ENCODE results near the gene RAB28. TPM values are rescaled to one million over a fixed set of nuclear protein-coding genes. Genes with fewer than 3 reads are reported as not detected.

Gene RAB28
- 19.5 and 20.5 TPM in 2 replicates for total RNA-seq

GRCh38 chr4:13484122-13484748 is at the start of gene RAB28:
Gene RAB28 (minus strand): TSS chr4:13484340.
- intact Hi-C loops (cut with micrococcal nuclease): loop anchor here (2.0 to 10.0 kb wide), 4 partner anchors 63 to 1519 kb away; partner anchors contain the start of genes BOD1L1 and CPEB2
- H3K9me3 Mint-ChIP-seq: peaks cover 4% of the 10 kb centered on the region
- H3K4me3 Mint-ChIP-seq: peak within 1 kb of the TSS; percentile 96
- DNase-seq: peak; percentile 98
- H3K36me3 Mint-ChIP-seq (ENCODE audit: low read depth): no peaks in the 10 kb centered on the region
- H3K27ac Mint-ChIP-seq: peak within 1 kb of the TSS; percentile 100
- H3K4me1 Mint-ChIP-seq: peaks cover 21% of the 10 kb centered on the region
- peaks cover 14% of the 10 kb centered on the region for H3K27me3 Mint-ChIP-seq

DNA sequence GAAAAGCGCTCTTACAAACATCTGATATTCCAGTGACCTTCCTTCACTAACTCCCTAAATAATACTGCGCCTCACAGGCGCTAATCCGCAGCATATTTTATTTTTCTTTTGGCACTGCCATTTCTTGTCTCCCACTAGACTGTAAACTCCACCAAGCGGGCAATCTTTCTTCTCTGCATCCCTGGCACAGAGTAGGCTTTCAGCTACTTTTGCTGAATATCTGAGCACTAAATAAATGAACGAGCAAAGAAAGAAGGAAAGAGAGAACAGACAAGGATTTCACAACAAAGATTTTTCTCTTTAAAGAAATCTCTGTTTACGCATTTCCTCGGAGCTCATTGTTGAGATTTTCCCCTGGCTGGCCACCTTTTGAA is 47.5 kb upstream of the RAB28 start:
- intact Hi-C loops (cut with micrococcal nuclease): loop anchor here (1.0 to 5.0 kb wide), 2 partner anchors 14 to 679 kb away; no protein-coding TSS in a partner anchor
- no peak overlapping the region for H3K27ac Mint-ChIP-seq
- peaks cover 87% of the 10 kb centered on the region for H3K27me3 Mint-ChIP-seq
- peaks cover 5% of the 10 kb centered on the region for H3K36me3 Mint-ChIP-seq (ENCODE audit: low read depth)
- no peak overlapping the region for H3K4me3 Mint-ChIP-seq
- peaks cover 15% of the 10 kb centered on the region for H3K9me3 Mint-ChIP-seq
- peaks cover 12% of the 10 kb centered on the region for H3K4me1 Mint-ChIP-seq
- no peak for DNase-seq

DNA sequence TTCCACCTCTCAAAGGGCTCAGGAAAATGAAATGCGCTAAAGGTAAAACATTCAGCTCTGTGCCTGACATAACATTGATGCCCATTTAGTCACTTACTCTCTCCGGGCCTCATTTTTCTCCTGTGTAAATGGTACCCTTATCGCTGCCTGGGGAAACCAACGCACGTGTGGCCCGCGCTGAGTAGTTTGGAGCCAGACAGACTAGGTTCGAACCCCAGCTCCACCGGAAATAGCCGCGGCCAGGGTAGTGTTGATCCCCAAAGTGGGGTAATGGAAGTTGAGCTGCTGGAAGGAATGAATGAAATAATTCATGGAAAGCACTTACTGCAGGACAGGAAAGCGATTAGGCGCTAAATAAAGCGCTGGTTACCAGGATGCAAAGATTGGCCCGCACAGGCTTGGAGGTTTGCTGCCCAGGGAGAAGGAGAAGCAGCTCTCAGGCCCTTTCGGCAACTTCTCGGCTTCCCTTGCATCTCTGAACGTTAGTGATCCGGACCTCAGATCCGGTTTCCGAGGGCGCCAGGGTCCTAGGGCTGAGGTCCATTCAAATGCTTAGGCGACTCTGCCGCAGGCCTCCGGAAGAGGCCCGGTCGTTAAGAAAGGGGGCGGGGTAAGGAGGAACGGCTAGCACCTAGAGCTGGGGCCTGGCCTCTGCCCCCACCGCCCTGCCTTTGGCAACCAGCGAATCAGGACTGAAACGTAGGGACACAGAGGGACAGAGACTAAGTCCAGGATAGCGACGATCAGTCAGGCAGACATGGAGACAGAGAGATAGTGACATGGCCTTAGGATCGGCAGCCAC is 46.9 kb upstream of the RAB28 start:
- Mint-ChIP-seq H3K27me3 (peaks cover 85% of the 10 kb centered on the region), H3K36me3 (ENCODE audit: low read depth) (peaks cover 4% of the 10 kb centered on the region), H3K27ac (no peak overlapping the region), H3K9me3 (peaks cover 13% of the 10 kb centered on the region), H3K4me1 (peaks cover 12% of the 10 kb centered on the region), H3K4me3 (no peak overlapping the region)
- DNase-seq: no peak
- intact Hi-C loops (cut with micrococcal nuclease): loop anchor here (1.0 to 5.0 kb wide), 2 partner anchors 14 to 679 kb away; no protein-coding TSS in a partner anchor

DNA sequence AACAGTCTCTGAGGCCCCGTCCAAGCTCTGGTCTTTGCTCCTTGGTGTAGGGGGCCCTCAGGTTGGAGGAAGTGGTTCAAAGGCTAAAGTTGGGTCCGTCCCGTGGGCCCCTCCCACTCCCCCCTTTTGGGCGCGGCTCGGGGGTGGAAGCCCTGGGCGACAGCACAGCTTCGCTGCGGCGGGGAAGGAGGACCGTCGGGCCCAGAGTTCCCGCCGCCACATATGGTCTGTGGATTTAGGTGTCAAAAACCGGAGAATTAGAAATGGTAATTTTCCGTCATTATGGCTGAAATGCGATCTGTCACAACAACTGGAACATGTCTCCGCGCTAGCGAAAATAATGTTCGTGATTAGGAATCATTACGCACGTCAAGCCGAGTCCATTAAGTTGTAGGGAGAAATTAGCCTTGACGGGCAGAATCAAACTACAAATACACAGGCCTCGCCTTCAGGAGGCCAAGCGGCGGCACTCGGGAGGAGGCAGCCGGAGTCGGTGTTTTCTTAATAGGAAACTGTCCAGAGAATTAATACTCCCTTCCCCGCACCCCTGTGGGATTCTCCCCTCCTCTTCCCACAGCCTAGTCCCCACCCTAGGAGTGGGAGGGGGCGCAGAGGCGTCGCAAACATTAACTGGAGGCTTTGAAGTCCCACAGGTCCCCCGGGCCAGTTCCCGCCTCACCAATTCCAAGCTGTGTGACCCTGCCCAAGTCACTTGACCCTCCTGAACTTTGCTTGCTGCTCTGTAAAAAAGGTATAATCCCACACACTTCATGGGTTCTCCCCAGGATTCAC is 45.2 kb upstream of the RAB28 start:
- no peak for DNase-seq
- peaks cover 12% of the 10 kb centered on the region for H3K4me1 Mint-ChIP-seq
- H3K4me3 Mint-ChIP-seq: peak overlapping the region; percentile 18
- intact Hi-C loops (cut with micrococcal nuclease): no loop called here
- H3K27ac Mint-ChIP-seq: no peak overlapping the region
- peaks cover 86% of the 10 kb centered on the region for H3K27me3 Mint-ChIP-seq
- peaks cover 4% of the 10 kb centered on the region for H3K36me3 Mint-ChIP-seq (ENCODE audit: low read depth)
- peaks cover 20% of the 10 kb centered on the region for H3K9me3 Mint-ChIP-seq

- Mint-ChIP-seq H3K27ac (peak overlapping the region; percentile 45), H3K36me3 (ENCODE audit: low read depth) (no peaks in the 10 kb centered on the region), H3K4me1 (peaks cover 10% of the 10 kb centered on the region), H3K9me3 (peaks cover 18% of the 10 kb centered on the region), H3K4me3 (peak overlapping the region; percentile 18), H3K27me3 (peaks cover 86% of the 10 kb centered on the region)
- intact Hi-C loops (cut with micrococcal nuclease): no loop called here
- no peak for DNase-seq
Observed at GRCh38 chr4:13528821-13529127, 44.6 kb upstream of the RAB28 start.

DNA sequence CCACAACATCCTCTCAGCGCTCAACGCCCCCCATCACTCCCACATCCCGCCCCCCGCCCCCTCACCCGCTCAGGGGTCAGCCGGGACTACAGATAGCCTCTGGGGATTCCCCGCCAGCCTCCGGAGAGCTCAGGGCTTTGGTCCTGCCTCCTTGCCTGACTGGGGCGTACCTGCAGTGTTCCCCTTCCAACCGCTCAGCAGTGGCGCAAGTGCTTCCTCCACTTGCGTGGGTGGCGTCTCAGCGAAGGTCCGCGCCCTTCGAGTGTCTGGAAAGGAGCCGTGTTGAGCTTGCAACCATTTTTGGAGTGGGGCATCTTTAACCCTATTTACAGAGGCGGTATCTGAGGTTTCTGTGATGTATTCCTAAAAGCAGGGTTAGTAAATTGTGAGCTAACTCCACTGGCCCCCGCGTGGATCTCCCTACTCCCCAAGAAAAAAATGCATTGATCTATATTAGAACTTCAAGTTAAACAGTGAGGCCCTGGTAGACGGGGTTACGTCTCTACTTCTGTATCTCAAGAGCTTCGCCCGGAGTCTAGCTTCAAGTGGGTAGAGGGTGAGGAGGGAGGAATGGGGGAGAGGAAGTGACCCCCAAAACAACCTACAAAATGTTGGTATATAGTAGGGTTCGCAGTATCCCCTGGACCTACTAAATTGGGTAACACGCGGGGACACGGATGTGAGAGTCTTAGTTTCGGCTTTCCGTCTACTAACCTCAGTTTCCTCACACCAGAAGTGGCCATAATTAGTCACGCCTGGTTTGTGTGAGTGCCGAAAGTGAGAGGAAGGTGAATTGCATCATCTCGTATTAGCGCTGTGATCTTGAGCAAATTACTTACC is 44.1 kb upstream of the RAB28 start:
- Mint-ChIP-seq H3K27ac (peak overlapping the region; percentile 32), H3K4me3 (no peak overlapping the region), H3K36me3 (ENCODE audit: low read depth) (no peaks in the 10 kb centered on the region), H3K4me1 (peaks cover 10% of the 10 kb centered on the region), H3K9me3 (peaks cover 18% of the 10 kb centered on the region), H3K27me3 (peaks cover 84% of the 10 kb centered on the region)
- no peak for DNase-seq
- intact Hi-C loops (cut with micrococcal nuclease): no loop called here

DNA sequence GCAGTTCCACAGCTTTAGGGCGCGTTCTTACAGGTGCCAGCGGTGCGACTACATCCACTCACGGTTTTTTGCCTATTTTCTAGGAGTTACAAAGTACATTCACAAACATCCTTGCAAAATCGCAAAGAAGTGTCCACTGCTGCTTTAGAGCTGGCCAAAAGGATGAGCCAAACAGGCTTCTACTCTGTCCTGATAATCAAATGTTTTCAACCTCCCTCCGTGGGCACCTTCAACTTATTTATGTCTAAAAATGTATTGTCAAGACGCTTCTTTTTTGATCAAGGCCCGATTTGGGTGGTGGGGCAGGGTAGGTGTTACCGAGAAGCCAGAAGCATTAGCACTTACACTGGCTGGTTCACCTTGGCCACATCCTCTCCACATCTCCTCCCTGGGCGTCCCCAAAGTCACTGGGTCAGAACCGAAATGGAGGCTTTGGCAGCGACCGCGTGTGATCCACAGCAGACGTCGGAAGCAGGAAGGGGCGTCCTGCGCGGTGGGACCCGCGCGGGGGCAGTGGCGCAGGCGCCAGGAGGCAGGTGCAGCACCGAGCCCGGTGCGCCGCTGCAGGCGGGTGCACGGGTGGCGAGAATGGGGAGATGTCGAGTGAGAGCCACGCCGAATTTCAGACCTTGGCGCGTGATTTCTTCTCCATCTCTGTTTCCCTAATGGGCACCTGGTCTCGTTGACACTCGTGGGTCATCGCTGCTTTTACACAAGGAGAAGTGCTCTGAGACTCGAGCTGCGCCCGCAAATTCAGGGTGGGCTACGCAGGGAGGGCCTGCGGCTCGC is 43.2 kb upstream of the RAB28 start:
- peaks cover 87% of the 10 kb centered on the region for H3K27me3 Mint-ChIP-seq

DNA sequence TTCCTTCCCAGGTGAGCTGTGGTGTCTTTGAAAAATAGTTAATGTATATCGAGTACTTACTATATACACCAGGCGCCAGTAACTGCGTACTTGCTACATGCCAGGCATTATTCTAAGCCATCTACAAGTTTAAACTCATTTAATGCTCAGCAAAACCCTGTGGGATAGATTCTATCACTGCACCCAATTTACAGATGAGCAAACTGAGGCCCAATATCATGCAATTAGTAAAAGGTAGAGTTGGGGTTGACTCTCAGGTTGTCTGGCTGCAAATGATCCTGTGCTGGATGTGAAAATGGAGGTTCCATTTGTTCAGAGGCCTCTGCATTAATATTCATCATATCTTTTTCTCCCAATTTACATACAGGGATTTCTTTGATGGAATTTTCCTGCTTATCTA is 42.5 kb upstream of the RAB28 start:
- Mint-ChIP-seq H3K4me3 (no peak overlapping the region), H3K27me3 (peaks cover 90% of the 10 kb centered on the region), H3K4me1 (peaks cover 10% of the 10 kb centered on the region), H3K9me3 (peaks cover 18% of the 10 kb centered on the region), H3K27ac (no peak overlapping the region), H3K36me3 (ENCODE audit: low read depth) (no peaks in the 10 kb centered on the region)
- no peak for DNase-seq
- intact Hi-C loops (cut with micrococcal nuclease): no loop called here

More for the DNA sequence above, 43.2 kb upstream of the RAB28 start:
- peaks cover 10% of the 10 kb centered on the region for H3K4me1 Mint-ChIP-seq
- H3K9me3 Mint-ChIP-seq: peaks cover 18% of the 10 kb centered on the region
- no peak overlapping the region for H3K27ac Mint-ChIP-seq
- no peak overlapping the region for H3K4me3 Mint-ChIP-seq
- H3K36me3 Mint-ChIP-seq (ENCODE audit: low read depth): no peaks in the 10 kb centered on the region
- no peak for DNase-seq
- intact Hi-C loops (cut with micrococcal nuclease): no loop called here

- no peak overlapping the region for H3K4me3 Mint-ChIP-seq
- peaks cover 7% of the 10 kb centered on the region for H3K4me1 Mint-ChIP-seq
- DNase-seq: no peak
- no peaks in the 10 kb centered on the region for H3K36me3 Mint-ChIP-seq (ENCODE audit: low read depth)
- no peak overlapping the region for H3K27ac Mint-ChIP-seq
- intact Hi-C loops (cut with micrococcal nuclease): no loop called here
- peaks cover 21% of the 10 kb centered on the region for H3K9me3 Mint-ChIP-seq
- peaks cover 86% of the 10 kb centered on the region for H3K27me3 Mint-ChIP-seq
Observed at GRCh38 chr4:13525606-13526281, 41.6 kb upstream of the RAB28 start.

DNA sequence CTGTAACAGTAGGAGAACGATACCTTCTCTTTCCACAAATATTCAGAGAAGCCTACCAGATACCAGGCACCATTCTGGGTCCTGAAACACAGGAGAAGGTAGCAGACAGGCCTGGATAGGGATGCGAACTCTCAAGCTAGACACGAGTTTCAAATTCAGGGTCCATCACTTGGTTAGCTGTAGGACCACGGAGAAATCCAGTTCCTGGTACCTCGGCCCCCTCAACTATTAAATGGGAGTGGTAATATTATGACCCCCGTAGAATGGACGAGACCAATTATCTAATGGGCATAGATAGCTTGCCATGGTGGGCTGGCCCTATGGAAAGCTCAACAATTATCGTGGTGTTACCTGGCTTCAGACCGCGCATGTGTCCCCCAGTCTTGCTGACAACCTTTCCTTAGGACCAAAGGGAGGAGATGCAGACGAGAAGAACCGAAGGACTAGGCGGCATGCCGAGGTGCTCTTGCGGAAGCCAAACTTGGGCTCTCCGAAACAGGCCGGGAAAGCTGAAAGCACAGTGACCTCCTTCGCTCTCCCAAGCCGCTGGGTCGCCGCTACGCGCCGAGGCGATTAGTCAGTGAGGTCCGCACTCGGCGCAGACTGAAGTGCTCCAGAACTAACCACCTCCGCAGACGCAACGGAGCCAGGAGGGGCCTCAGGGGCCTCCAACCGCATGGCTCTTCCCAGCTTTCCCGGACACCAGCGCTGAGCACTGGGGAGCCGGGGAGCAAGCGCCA is 40.5 kb upstream of the RAB28 start:
- no peak overlapping the region for H3K27ac Mint-ChIP-seq
- DNase-seq: peak; percentile 52
- H3K36me3 Mint-ChIP-seq (ENCODE audit: low read depth): no peaks in the 10 kb centered on the region
- H3K27me3 Mint-ChIP-seq: peaks cover 80% of the 10 kb centered on the region
- H3K9me3 Mint-ChIP-seq: peaks cover 15% of the 10 kb centered on the region
- intact Hi-C loops (cut with micrococcal nuclease): no loop called here
- H3K4me3 Mint-ChIP-seq: no peak overlapping the region
- H3K4me1 Mint-ChIP-seq: peaks cover 7% of the 10 kb centered on the region

DNA sequence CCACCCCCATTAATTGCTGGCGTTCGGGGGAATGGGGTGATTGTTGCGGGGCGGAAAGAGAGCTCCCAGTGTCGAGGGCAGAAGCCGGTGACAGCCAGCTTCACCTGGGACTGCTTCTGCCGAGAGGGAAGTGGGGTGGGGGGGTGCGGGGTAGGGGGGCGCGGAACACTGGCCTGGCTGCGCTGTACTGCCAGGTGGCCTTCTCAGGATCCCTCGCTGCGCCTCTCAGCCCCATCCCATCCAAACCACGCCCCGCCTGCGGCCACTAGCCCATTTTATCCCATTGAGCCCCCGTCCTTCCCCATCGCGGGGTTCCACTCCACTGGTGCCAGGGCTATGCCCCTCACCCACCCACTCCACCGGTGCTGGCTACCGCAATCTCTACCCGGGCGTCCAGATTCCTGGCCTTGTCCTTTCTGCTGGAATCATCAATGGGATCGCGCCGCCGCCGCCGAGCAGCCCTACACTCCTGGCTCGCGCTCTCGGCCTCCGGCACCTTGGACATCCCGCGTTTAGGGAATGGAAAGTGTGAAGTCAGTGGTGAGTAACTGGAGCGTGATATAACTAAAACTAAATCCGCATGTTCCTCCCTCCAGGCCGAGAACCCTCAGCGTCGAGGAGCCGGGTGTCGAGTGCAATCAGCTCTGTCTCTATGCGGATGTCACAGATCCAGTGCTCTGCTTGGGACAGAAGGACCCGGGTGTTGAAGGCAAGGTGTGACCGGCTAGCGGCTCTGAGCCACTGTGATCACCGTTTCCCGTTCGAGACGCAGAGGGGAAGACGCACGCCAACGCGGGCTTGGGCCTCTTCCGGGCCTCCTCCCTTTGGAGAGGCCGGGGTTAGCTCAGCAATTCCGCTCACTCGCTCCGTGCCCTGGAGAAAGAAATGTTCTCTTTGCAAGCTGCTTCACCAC is 39.7 kb upstream of the RAB28 start:
- Mint-ChIP-seq H3K36me3 (ENCODE audit: low read depth) (no peaks in the 10 kb centered on the region), H3K4me3 (no peak overlapping the region), H3K27me3 (peaks cover 77% of the 10 kb centered on the region), H3K27ac (no peak overlapping the region), H3K4me1 (peaks cover 6% of the 10 kb centered on the region), H3K9me3 (peaks cover 13% of the 10 kb centered on the region)
- intact Hi-C loops (cut with micrococcal nuclease): no loop called here
- DNase-seq: peak; percentile 51

All from activated CD4-positive, alpha-beta T cell treated with anti-CD3 and anti-CD28 coated beads, Interleukin-2, amount 10 ng/mL, durations not matched to agents 24 days and 14 days (primary cell).